HG03175 (cell line): ENCODE results near the gene ESRP2.

Experiments
- ATAC-seq: cut with Tn5 transposase; IDR thresholded peaks from one replicate; pipeline ENCODE4 v1.9.1; 2021; ENCODE audit warnings: mild to moderate bottlenecking, moderate library complexity; ENCODE audit not compliant: unreplicated experiment

Gene ESRP2

GRCh38 chr16:68264128-68265077 lies 28.5 kb upstream of the ESRP2 start, which contains the start of gene SLC7A6:
Gene SLC7A6 (plus strand): TSS chr16:68264526. CDS start chr16:68274727, 10,201 bp downstream.
- peak; percentile 71 for ATAC-seq

- peak; percentile 2 for ATAC-seq
Measured at GRCh38 chr16:68263559-68264127, 27.7 kb upstream of the ESRP2 start.

- ATAC-seq = no peak
Measured at GRCh38 chr16:68259007-68259825, 23.3 kb upstream of the ESRP2 start.

- no peak for ATAC-seq
Measured at GRCh38 chr16:68257906-68258800, 22.2 kb upstream of the ESRP2 start.

- no peak for ATAC-seq
Measured at GRCh38 chr16:68257251-68257905, 21.5 kb upstream of the ESRP2 start.

GRCh38 chr16:68255712-68256111 lies 19.8 kb upstream of the ESRP2 start:
- ATAC-seq = no peak

- ATAC-seq = no peak
Measured at GRCh38 chr16:68253721-68254120, 17.8 kb upstream of the ESRP2 start.

GRCh38 chr16:68252383-68252782 lies 16.5 kb upstream of the ESRP2 start:
- no peak for ATAC-seq

- ATAC-seq = no peak
Measured at GRCh38 chr16:68251832-68252231, 15.9 kb upstream of the ESRP2 start.

- ATAC-seq = no peak
Measured at GRCh38 chr16:68250951-68251350, 15.0 kb upstream of the ESRP2 start.

- ATAC-seq = no peak
Measured at GRCh38 chr16:68249371-68249770, 13.4 kb upstream of the ESRP2 start.

GRCh38 chr16:68247932-68248331 lies 12.0 kb upstream of the ESRP2 start:
- no peak for ATAC-seq

- no peak for ATAC-seq
Measured at GRCh38 chr16:68247400-68247799, 11.5 kb upstream of the ESRP2 start.

GRCh38 chr16:68246666-68247065 lies 10.7 kb upstream of the ESRP2 start:
- no peak for ATAC-seq

- ATAC-seq = no peak
Measured at GRCh38 chr16:68246121-68246520, 10.2 kb upstream of the ESRP2 start.

GRCh38 chr16:68244903-68245853 lies 9.3 kb upstream of the ESRP2 start, which contains the start of gene PLA2G15:
Gene PLA2G15 (plus strand): TSS chr16:68245373. CDS start chr16:68245427, 54 bp downstream.
- ATAC-seq = peak; percentile 87

- no peak for ATAC-seq
Measured at GRCh38 chr16:68244481-68244902, 8.6 kb upstream of the ESRP2 start.
